ENCODE data around the gene MRPL20.

DNA sequence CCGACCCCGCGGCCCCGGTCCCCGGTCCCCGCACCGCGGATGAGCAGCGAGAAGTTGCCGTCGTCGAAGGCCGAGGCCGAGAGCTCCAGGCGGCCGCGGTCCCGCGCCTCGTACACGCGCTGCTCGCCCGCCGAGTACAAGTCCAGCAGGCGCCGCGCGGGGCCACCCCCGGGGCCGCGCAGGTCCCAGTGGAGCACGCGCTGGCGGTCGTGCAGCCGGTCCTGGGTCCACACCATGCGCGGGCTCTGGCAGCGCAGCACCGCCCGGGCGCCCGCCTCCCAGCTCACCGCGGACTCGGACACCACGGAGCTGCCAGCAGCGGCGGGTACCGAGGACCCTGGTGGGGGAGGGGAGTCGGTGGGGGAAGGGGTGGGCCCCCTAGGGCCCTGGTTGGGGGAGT, 51.7 kb downstream of the MRPL20 start:
- TF ChIP-seq, protein P1, sequence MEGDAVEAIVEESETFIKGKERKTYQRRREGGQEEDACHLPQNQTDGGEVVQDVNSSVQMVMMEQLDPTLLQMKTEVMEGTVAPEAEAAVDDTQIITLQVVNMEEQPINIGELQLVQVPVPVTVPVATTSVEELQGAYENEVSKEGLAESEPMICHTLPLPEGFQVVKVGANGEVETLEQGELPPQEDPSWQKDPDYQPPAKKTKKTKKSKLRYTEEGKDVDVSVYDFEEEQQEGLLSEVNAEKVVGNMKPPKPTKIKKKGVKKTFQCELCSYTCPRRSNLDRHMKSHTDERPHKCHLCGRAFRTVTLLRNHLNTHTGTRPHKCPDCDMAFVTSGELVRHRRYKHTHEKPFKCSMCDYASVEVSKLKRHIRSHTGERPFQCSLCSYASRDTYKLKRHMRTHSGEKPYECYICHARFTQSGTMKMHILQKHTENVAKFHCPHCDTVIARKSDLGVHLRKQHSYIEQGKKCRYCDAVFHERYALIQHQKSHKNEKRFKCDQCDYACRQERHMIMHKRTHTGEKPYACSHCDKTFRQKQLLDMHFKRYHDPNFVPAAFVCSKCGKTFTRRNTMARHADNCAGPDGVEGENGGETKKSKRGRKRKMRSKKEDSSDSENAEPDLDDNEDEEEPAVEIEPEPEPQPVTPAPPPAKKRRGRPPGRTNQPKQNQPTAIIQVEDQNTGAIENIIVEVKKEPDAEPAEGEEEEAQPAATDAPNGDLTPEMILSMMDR (IDR thresholded peaks at IDR 0.05), result no peak
- no peak for TF ChIP-seq EP300 (IDR thresholded peaks at IDR 0.05)
- TF ChIP-seq POLR2AphosphoS5 (IDR thresholded peaks at IDR 0.05), result no peak
- no peak for TF ChIP-seq POLR2A (IDR thresholded peaks at IDR 0.05)
